Mucosa of rectum (tissue), 2 donors: ENCODE measurements around the gene PIM2.

Experiments
- H3K27ac ChIP-seq, 2 donors: one replicate each; pipeline ENCODE4 v1.7.0; 2013; ENCODE audit warnings: inconsistent platforms in 2 of 2, low read depth in 2 of 2, low read length in 2 of 2
- H3K27me3 ChIP-seq, 2 donors: one replicate each; pipeline ENCODE4 v1.7.0; 2013; ENCODE audit warnings: low read length in 2 of 2; ENCODE audit not compliant: control insufficient read depth in 2 of 2, insufficient read depth in 2 of 2
- H3K36me3 ChIP-seq, 2 donors: one replicate each; pipeline ENCODE4 v1.7.0; 2013; ENCODE audit warnings: low read length in 2 of 2; ENCODE audit not compliant: control insufficient read depth in 2 of 2, insufficient read depth in 2 of 2
- H3K4me1 ChIP-seq, 2 donors: one replicate each; pipeline ENCODE4 v1.7.0; 2013; ENCODE audit warnings: low read length in 2 of 2, mild to moderate bottlenecking in 1 of 2; ENCODE audit not compliant: control insufficient read depth in 2 of 2, insufficient read depth in 2 of 2
- H3K4me3 ChIP-seq, 2 donors: one replicate each; pipeline ENCODE4 v1.7.0; 2013; ENCODE audit warnings: low read length in 2 of 2
- H3K9ac ChIP-seq, 2 donors: one replicate each; pipeline ENCODE4 v1.7.0; 2013; ENCODE audit warnings: low read length in 2 of 2, low read depth in 1 of 2, mild to moderate bottlenecking in 1 of 2
- H3K9me3 ChIP-seq, 2 donors: one replicate each; pipeline ENCODE4 v1.7.0; 2013; ENCODE audit warnings: low read length in 2 of 2; ENCODE audit not compliant: control insufficient read depth in 2 of 2
- donor health status: healthy.
- donor health status: Normal muscosa, but diverticular disease.

The PIM2 gene

GRCh38 chrX:48918643-48919340, at the start of gene PIM2:
Gene PIM2, minus strand, starts transcription at chrX:48919024. Its CDS starts 190 bp downstream, at chrX:48918834.
- no peaks in the 10 kb centered on the region for H3K27me3 ChIP-seq
- H3K36me3 ChIP-seq, result peaks cover 15 to 27% of the 10 kb centered on the region in 2 donors
- H3K4me3 ChIP-seq, result peak within 1 kb of the TSS; percentile 48 to 77
- peaks cover 0 to 7% of the 10 kb centered on the region in 2 donors for H3K4me1 ChIP-seq
- H3K27ac ChIP-seq, result peak within 1 kb of the TSS; percentile 55 to 80
- H3K9ac ChIP-seq, result peak within 1 kb of the TSS; percentile 58 to 61
- H3K9me3 ChIP-seq, result no peaks in the 10 kb centered on the region

DNA sequence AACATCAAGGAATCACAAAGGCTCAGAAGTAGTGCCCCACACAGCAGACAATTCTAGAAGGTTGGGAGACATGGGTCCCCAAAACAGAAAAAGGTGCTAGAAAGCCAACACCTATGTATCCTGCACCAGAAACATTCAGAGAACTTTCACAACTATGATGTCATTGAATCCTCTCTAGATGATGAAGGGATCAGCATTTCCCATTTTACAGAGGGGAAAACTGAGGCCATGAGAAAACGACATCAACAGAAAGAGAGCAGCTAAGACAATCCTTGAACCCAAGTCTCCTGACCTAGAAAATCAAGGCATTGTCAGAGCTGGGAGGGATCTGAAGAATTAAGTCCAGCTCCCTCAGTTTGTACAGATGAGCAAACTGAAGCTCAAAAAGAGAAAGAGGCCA, 49.6 kb upstream of the PIM2 start:
- Histone ChIP-seq H3K9me3 (no peaks in the 10 kb centered on the region), H3K4me1 (peaks cover 0 to 4% of the 10 kb centered on the region in 2 donors), H3K9ac (no peak overlapping the region), H3K27me3 (no peaks in the 10 kb centered on the region), H3K27ac (no peak overlapping the region), H3K4me3 (no peak overlapping the region), H3K36me3 (no peaks in the 10 kb centered on the region)

DNA sequence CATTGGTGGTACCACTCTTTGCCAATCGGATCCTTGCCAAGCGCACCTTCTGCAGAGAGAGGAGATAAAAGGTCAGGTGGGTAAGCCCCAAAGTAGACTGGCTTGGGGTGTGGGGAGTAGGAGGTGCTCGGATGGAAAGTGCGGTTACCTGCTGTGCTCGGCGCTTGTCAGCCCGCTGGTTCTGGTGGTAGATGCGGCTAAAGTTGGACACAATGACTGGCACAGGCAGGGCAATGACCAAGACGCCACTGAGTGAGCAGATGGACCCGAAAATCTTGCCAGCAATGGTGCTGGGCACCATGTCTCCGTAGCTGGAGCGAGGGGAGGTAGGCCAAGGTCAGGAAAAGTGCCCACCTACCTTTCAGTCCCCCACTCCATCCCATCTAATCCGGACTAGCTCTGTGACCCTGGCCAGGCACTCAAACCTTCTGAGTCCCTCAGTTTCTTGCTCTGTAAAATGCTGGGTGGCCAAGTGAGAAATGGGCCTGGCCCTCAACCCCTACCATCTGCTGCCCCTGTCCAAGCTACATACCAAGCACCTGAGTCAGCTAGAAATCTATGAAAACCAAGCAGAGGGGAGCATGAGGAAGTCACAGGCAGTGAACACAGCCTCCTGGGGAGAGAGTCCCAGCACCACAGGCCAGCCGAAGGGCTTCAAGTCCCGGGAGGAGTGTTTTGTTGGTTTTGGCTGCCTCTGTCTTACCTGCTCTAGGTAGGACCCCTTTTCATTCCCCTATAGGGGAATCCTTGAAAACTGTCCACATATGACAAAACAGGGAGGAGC, 48.2 kb upstream of the PIM2 start:
- H3K27ac ChIP-seq, result no peak overlapping the region
- no peaks in the 10 kb centered on the region for H3K27me3 ChIP-seq
- no peak overlapping the region for H3K4me3 ChIP-seq
- H3K4me1 ChIP-seq, result peaks cover 0 to 4% of the 10 kb centered on the region in 2 donors
- no peak overlapping the region for H3K9ac ChIP-seq
- no peaks in the 10 kb centered on the region for H3K9me3 ChIP-seq
- H3K36me3 ChIP-seq, result no peaks in the 10 kb centered on the region

GRCh38 chrX:48965959-48966358, 47.1 kb upstream of the PIM2 start:
- Histone ChIP-seq H3K9me3 (no peaks in the 10 kb centered on the region), H3K4me3 (no peak overlapping the region), H3K4me1 (no peaks in the 10 kb centered on the region), H3K36me3 (no peaks in the 10 kb centered on the region), H3K27me3 (no peaks in the 10 kb centered on the region), H3K9ac (no peak overlapping the region), H3K27ac (no peak overlapping the region)

DNA sequence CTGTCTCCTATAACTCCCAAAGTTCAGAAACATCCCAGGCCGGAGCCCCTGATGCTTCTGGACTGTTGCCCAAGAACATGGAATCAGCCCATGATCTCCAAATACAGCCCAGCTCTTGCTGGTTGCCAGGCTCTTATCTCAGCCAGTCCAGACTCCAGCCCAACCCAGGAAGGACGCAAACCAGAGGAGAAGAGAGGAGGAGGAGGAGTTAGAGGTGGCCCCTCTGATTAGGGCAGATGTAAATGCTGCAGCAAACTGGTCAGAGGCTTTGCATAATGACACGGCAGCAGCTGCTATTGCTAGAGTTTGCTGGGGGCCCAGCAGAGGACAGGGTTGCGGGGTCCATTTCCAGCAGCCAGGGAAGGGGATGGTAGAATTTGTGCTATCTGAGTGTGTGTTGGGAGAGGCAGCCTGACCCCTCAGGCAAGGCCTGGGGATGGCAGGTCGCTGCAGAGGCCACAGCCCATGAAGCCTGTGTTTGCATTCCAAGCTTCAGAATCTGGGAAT, 42.8 kb upstream of the PIM2 start:
- no peak overlapping the region for H3K4me3 ChIP-seq

GRCh38 chrX:48960291-48960690, 41.5 kb upstream of the PIM2 start:
- H3K4me1 ChIP-seq, result peaks cover 8 to 17% of the 10 kb centered on the region in 2 donors
- H3K36me3 ChIP-seq, result no peaks in the 10 kb centered on the region
- no peaks in the 10 kb centered on the region for H3K27me3 ChIP-seq
- H3K4me3 ChIP-seq, result no peak overlapping the region
- H3K27ac ChIP-seq, result no peak overlapping the region
- no peaks in the 10 kb centered on the region for H3K9me3 ChIP-seq
- no peak overlapping the region for H3K9ac ChIP-seq

More for the DNA sequence above, 42.8 kb upstream of the PIM2 start:
- H3K27me3 ChIP-seq, result no peaks in the 10 kb centered on the region
- no peaks in the 10 kb centered on the region for H3K36me3 ChIP-seq
- H3K9ac ChIP-seq, result no peak overlapping the region
- H3K9me3 ChIP-seq, result no peaks in the 10 kb centered on the region
- H3K4me1 ChIP-seq, result peaks cover 2 to 5% of the 10 kb centered on the region in 2 donors
- H3K27ac ChIP-seq, result peak overlapping the region; percentile 41 to 53

- Histone ChIP-seq H3K36me3 (no peaks in the 10 kb centered on the region), H3K4me3 (peak overlapping the region; percentile 65 to 84), H3K9ac (peak overlapping the region; percentile 70 to 75), H3K9me3 (no peaks in the 10 kb centered on the region), H3K4me1 (peaks cover 8 to 17% of the 10 kb centered on the region in 2 donors), H3K27me3 (no peaks in the 10 kb centered on the region), H3K27ac (peak overlapping the region; percentile 87 to 98)
Observed at GRCh38 chrX:48958635-48959094, 39.8 kb upstream of the PIM2 start.

DNA sequence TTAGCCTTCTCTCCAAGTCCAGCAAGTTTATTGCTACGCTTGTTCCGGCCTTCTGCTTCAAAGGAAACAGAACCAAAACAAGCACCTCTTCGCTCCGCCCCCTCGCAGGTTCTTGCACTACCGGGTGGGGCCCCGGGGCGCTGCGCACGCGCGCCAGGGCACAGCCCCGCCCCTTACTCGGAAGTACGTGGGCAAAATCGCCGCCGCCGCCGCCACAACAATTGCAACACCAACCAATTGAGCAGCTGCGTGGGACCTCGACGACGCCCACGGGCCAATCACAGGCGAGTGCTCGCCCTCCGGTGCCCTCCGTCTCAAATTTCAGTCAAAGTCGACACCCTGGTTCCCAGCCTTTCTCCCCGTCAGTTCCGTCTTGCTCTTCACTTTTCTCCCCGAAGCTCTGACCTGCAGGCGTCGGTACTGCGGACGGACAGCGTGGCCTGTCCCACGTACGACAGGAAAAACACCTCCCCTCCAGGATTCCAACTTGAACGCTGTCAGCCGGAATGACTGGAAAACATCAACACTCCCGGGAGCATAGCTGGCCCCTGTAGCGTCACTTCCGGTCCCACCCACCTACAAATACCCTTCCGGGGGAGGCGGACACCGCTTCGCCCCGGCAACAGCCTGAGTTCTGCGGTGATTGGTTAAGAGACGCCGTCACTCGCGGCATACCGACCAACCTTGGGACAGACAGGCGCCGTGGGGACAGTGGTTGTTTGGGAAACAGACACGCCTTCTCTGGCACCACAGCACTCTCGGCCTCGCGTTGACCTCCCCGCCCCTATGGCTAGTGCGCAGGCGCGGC, 39.2 kb upstream of the PIM2 start:
- Histone ChIP-seq H3K27ac (peak overlapping the region; percentile 97 to 98), H3K9me3 (no peaks in the 10 kb centered on the region), H3K36me3 (no peaks in the 10 kb centered on the region), H3K4me1 (peaks cover 8 to 17% of the 10 kb centered on the region in 2 donors), H3K4me3 (peak overlapping the region; percentile 71 to 84), H3K27me3 (no peaks in the 10 kb centered on the region), H3K9ac (peak overlapping the region; percentile 78 to 91)

- Histone ChIP-seq H3K36me3 (no peaks in the 10 kb centered on the region), H3K9ac (peak within 1 kb of the TSS; percentile 78 to 91), H3K9me3 (no peaks in the 10 kb centered on the region), H3K4me1 (peaks cover 11 to 19% of the 10 kb centered on the region in 2 donors), H3K27ac (peak within 1 kb of the TSS; percentile 97 to 98), H3K4me3 (peak within 1 kb of the TSS; percentile 71 to 84), H3K27me3 (no peaks in the 10 kb centered on the region)
Observed at GRCh38 chrX:48957477-48957826, 38.6 kb upstream of the PIM2 start, which contains the start of gene OTUD5. Gene OTUD5, minus strand, starts transcription at chrX:48957607. Its CDS starts 37 bp downstream, at chrX:48957570.
